OCI-LY3 (cell line): ENCODE results near the gene CST3.

Experiments used
- CTCF ChIP-seq: fragments of 200-600, 300-600 bp; sonication (generic); IDR thresholded peaks from 2 replicates; pipeline ENCODE4 v1.5.1; 2014; ENCODE audit warnings: antibody characterized with exemption, low read length, low read depth
- EZH2phosphoT487 ChIP-seq: fragments of 200-600 bp; shearing (Covaris generic); IDR thresholded peaks from 2 replicates; pipeline ENCODE4 v1.6.1; 2018; ENCODE audit warnings: antibody characterized with exemption, mixed run types, low read depth

GRCh38 chr20:23603321-23603720, 34.4 kb downstream of the CST3 start:
- TF ChIP-seq CTCF (no peak), EZH2phosphoT487 (no peak)
